Hepatocyte (in vitro differentiated cells): Measurements from ENCODE around the gene ARL14. TPM values are rescaled to one million over a fixed set of nuclear protein-coding genes. Genes with fewer than 3 reads are reported as not detected.

Source experiments
- DNase-seq: peaks from one replicate; pipeline ENCODE4 v3.0.0-alpha.2; 2016; ENCODE audit warnings: low spot score
- H2AFZ ChIP-seq: fragments of 200-600 bp; sonication (generic); 2 replicates; pipeline ENCODE4 v1.6.0; 2016; ENCODE audit warnings: antibody characterized with exemption, mild to moderate bottlenecking
- H3K27ac ChIP-seq: fragments of 200-600 bp; sonication (generic); 2 replicates; pipeline ENCODE4 v1.5.1; 2016; ENCODE audit warnings: mild to moderate bottlenecking
- H3K27me3 ChIP-seq: fragments of 200-600 bp; sonication (generic); 2 replicates; pipeline ENCODE4 v1.6.1; 2016
- H3K36me3 ChIP-seq: fragments of 200-600 bp; sonication (generic); replicated peaks from 2 replicates; pipeline ENCODE4 v1.5.1; 2016; ENCODE audit warnings: low read depth; ENCODE audit not compliant: insufficient read depth
- H3K4me1 ChIP-seq: fragments of 200-600 bp; sonication (generic); 2 replicates; pipeline ENCODE4 v1.5.1; 2016; ENCODE audit warnings: mild to moderate bottlenecking, moderate library complexity; ENCODE audit not compliant: insufficient read depth
- H3K4me2 ChIP-seq: fragments of 200-600 bp; sonication (generic); 2 replicates; pipeline ENCODE4 v1.6.0; 2016
- H3K4me3 ChIP-seq: fragments of 200-600 bp; sonication (generic); 2 replicates; pipeline ENCODE4 v1.5.1; 2016; ENCODE audit warnings: mild to moderate bottlenecking
- H3K79me2 ChIP-seq: fragments of 200-600 bp; sonication (generic); 2 replicates; pipeline ENCODE4 v1.6.0; 2017; ENCODE audit warnings: mild to moderate bottlenecking
- H3K9me2 ChIP-seq: fragments of 200-600 bp; sonication (generic); replicated peaks from 2 replicates; pipeline ENCODE4 v1.6.0; 2017; ENCODE audit warnings: mild to moderate bottlenecking; ENCODE audit not compliant: insufficient read depth
- H3K9me3 ChIP-seq: fragments of 200-600 bp; sonication (generic); 2 replicates; pipeline ENCODE4 v1.5.1; 2016; ENCODE audit warnings: low read depth, mild to moderate bottlenecking
- H4K20me1 ChIP-seq: fragments of 200-600 bp; sonication (generic); 2 replicates; pipeline ENCODE4 v1.6.0; 2016; ENCODE audit warnings: mild to moderate bottlenecking; ENCODE audit not compliant: insufficient read depth, poor library complexity, severe bottlenecking
- EZH2 ChIP-seq: fragments of 200-600 bp; sonication (generic); IDR thresholded peaks from 2 replicates; pipeline ENCODE4 v1.6.1; 2016; ENCODE audit warnings: antibody characterized with exemption, mild to moderate bottlenecking, borderline replicate concordance
- EZH2phosphoT487 ChIP-seq: fragments of 200-600 bp; sonication (generic); IDR thresholded peaks from one replicate; pipeline ENCODE4 v1.6.1; 2018; ENCODE audit warnings: antibody characterized with exemption, mild to moderate bottlenecking, low read depth, moderate library complexity; ENCODE audit not compliant: unreplicated experiment, severe bottlenecking
- WGBS: methylation state at CpG from one replicate; pipeline ENCODE4 v1.1.6; 2016; ENCODE audit warnings: low lambda C conversion rate; ENCODE audit errors: missing lambda C conversion rate; 5-methylcytosine and 5-hydroxymethylcytosine counted together
- polyA plus RNA-seq: library from polyadenylated mRNA; unstranded; fragments of >200 nt; fragmentation: Nextera tagmentation; extraction: Ambion mirVana; gene quantifications from 2 replicates; pipeline ENCODE4 v1.2.1, GENCODE V29; 2016
- total RNA-seq: library from RNA; depleted of rRNA; stranded (reverse); fragments of >200 nt; gene quantifications from 2 replicates; pipeline ENCODE4 v1.2.3, GENCODE V29; 2014
- TF ChIP-seq, protein P1 (sequence below): fragments of 200-600 bp; sonication (generic); IDR thresholded peaks from 2 replicates; pipeline ENCODE4 v1.5.1; 2016; ENCODE audit warnings: antibody characterized with exemption, mild to moderate bottlenecking; ENCODE audit not compliant: poor library complexity

ARL14 gene
- total and polyA plus RNA-seq, 2 experiments from 2014 or later, result 9.2 to 13.2 TPM

DNA sequence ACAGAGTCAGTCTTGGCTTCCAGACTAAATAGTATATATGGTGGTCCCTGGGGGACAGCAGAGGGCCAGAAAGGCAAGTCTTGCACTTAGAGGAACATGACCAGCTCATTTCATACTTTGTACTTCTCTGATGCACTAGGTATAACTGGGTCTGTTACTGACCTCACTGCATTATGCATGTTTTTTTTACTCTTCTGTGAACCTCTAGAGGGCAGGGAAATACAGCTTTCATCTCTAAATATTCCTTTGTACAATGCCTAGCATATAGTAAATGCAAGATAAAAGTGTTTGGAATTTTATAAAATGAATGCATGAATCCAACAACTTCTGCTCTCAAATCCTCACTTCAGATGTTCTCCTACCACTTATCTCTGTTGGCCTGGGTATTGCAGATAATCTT lies 23.4 kb upstream of the ARL14 start:
- H3K36me3 ChIP-seq, result no peaks in the 10 kb centered on the region
- no peaks in the 10 kb centered on the region for H4K20me1 ChIP-seq
- TF ChIP-seq, protein P1, sequence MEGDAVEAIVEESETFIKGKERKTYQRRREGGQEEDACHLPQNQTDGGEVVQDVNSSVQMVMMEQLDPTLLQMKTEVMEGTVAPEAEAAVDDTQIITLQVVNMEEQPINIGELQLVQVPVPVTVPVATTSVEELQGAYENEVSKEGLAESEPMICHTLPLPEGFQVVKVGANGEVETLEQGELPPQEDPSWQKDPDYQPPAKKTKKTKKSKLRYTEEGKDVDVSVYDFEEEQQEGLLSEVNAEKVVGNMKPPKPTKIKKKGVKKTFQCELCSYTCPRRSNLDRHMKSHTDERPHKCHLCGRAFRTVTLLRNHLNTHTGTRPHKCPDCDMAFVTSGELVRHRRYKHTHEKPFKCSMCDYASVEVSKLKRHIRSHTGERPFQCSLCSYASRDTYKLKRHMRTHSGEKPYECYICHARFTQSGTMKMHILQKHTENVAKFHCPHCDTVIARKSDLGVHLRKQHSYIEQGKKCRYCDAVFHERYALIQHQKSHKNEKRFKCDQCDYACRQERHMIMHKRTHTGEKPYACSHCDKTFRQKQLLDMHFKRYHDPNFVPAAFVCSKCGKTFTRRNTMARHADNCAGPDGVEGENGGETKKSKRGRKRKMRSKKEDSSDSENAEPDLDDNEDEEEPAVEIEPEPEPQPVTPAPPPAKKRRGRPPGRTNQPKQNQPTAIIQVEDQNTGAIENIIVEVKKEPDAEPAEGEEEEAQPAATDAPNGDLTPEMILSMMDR, result no peak
- TF ChIP-seq EZH2 (no peak), EZH2phosphoT487 (no peak)
- H2AFZ ChIP-seq, result no peak overlapping the region
- no peaks in the 10 kb centered on the region for H3K4me1 ChIP-seq
- H3K27me3 ChIP-seq, result no peaks in the 10 kb centered on the region
- no peak overlapping the region for H3K4me3 ChIP-seq
- no peaks in the 10 kb centered on the region for H3K9me2 ChIP-seq
- DNase-seq, result no peak
- no peaks in the 10 kb centered on the region for H3K9me3 ChIP-seq
- no peak overlapping the region for H3K27ac ChIP-seq
- no peak overlapping the region for H3K4me2 ChIP-seq
- no peaks in the 10 kb centered on the region for H3K79me2 ChIP-seq

DNA sequence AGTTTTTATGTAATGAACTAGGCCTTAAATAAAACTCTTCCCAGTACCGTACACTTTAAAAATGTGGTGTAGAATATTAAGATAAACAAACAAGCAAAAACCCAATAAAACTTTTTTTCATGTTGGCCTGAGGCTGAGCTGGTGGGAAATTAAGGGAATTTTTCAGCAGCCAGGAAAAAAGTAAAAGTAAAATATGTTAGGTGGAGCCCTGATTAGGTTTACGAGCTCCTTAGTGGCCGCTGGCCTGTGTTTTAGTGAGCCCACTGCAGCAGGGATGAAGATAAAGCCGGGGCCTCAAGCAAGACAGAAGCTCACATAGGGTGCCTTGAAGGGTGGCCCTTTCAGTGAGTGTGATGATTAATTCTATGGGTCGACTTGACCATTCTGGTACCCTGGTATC lies 16.1 kb upstream of the ARL14 start:
- Histone ChIP-seq H3K27me3 (no peaks in the 10 kb centered on the region), H3K4me2 (no peak overlapping the region), H3K36me3 (no peaks in the 10 kb centered on the region), H3K4me1 (peaks cover under 1% of the 10 kb centered on the region), H3K27ac (no peak overlapping the region), H2AFZ (no peak overlapping the region), H4K20me1 (no peaks in the 10 kb centered on the region), H3K4me3 (no peak overlapping the region), H3K9me2 (no peaks in the 10 kb centered on the region), H3K79me2 (no peaks in the 10 kb centered on the region), H3K9me3 (no peaks in the 10 kb centered on the region)
- no peak for DNase-seq
- TF ChIP-seq EZH2phosphoT487, result no peak
- TF ChIP-seq EZH2, result no peak
- TF ChIP-seq, protein P1, result no peak
- WGBS, result 48% methylated on average over 5 of the region's 5 CpGs

DNA sequence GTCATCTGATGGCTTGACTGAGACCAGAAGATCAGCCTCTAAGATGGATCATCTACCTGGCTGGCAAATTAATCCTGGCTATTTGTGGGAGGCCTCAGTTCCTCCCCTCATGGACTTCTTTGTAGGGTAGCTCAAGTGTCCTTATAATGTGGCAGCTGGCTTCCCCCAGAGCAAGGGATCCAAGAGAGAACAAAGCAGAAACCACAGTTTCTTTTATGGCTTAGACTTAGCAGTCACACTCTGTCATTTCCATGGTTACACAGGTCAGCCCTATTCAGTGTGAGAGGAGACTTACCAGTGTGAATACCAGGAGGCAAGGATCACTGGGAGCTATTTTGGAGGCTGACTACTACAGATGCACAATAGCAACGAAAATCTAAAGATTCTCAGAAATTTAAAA lies 15.3 kb upstream of the ARL14 start:
- no peak overlapping the region for H2AFZ ChIP-seq
- no peak overlapping the region for H3K27ac ChIP-seq
- H3K79me2 ChIP-seq, result no peaks in the 10 kb centered on the region
- no peaks in the 10 kb centered on the region for H3K9me3 ChIP-seq
- no peaks in the 10 kb centered on the region for H3K9me2 ChIP-seq
- no peak overlapping the region for H3K4me2 ChIP-seq
- H3K36me3 ChIP-seq, result no peaks in the 10 kb centered on the region
- TF ChIP-seq, protein P1, result no peak
- TF ChIP-seq EZH2phosphoT487 (no peak), EZH2 (no peak)
- H3K27me3 ChIP-seq, result no peaks in the 10 kb centered on the region
- no peak for DNase-seq
- H3K4me3 ChIP-seq, result no peak overlapping the region
- WGBS, result 57% methylated on average over 1 of the region's 1 CpG
- H4K20me1 ChIP-seq, result no peaks in the 10 kb centered on the region
- H3K4me1 ChIP-seq, result peaks cover 3% of the 10 kb centered on the region

DNA sequence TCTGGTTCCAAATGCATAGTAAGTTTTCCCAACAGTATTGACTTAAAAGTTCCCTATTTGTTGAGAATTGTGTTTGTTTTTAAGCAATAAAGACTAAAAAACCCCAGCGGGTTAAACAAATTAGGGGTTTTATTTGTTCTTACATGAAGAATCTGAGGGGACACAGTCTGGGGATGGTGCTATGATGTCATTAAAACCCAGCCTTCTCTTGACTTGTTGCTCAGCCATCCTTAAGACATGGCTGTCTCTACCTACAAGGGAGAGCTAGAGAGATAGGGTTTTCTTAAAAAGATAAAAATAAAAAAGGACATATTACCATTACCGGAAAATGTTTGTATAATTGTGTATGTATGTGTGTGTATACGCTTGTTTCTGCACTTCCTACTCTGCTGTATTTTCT lies 11.7 kb upstream of the ARL14 start:
- Histone ChIP-seq H3K9me2 (no peaks in the 10 kb centered on the region), H3K79me2 (no peaks in the 10 kb centered on the region), H3K27ac (no peak overlapping the region), H3K36me3 (no peaks in the 10 kb centered on the region), H3K4me3 (no peak overlapping the region), H3K4me1 (peaks cover 7% of the 10 kb centered on the region), H3K27me3 (no peaks in the 10 kb centered on the region), H4K20me1 (no peaks in the 10 kb centered on the region), H2AFZ (no peak overlapping the region), H3K4me2 (no peak overlapping the region), H3K9me3 (no peaks in the 10 kb centered on the region)
- DNase-seq, result no peak
- TF ChIP-seq EZH2phosphoT487, result no peak
- TF ChIP-seq, protein P1, result no peak
- TF ChIP-seq EZH2, result no peak
- WGBS, result 93% methylated on average over 3 of the region's 3 CpGs
